Left cardiac atrium (tissue), 4 donors: ENCODE data around the gene NF2. TPM values are rescaled to one million over a fixed set of nuclear protein-coding genes. Genes with fewer than 3 reads are reported as not detected.

Experiments
- ATAC-seq, 2 donors: fragments of 200-7000 bp; cut with Tn5 transposase; one replicate each; pipeline ENCODE4 v1.9.1; 2020; ENCODE audit warnings: mild to moderate bottlenecking in 2 of 2, moderate library complexity in 2 of 2
- DNase-seq: peaks from one replicate; pipeline ENCODE4 v3.0.0-alpha.2; 2020
- intact Hi-C, 2 donors: fragments of 100-400 bp; cut with DNase I; formaldehyde crosslinking; loops; one replicate each; pipeline versions ENCODE4 v1.14.1 to v1.15.1; 2022 to 2023
- total RNA-seq, 2 donors: library from RNA; stranded (reverse); fragmentation: NEBNext Ultra II Directional; extraction: Animal tissue kit (Norgen Biotek cat#: 25700); gene quantifications; one replicate each; pipeline ENCODE4 v1.2.1, GENCODE V29; 2021
- donor health status: DM: no; HTN: yes; CAD: no.
- donor health status: DM: no; HTN: yes; CAD: no; lungs with severe emphysema.
- donor health status: DM: yes; HTN: yes; CAD: no.
- donor health status: Dilated cardiomyopathy.

The NF2 gene
- total RNA-seq, 2 donors from 2014 or later = 45.3 to 48.7 TPM

- ATAC-seq (no peak), DNase-seq (no peak)
- intact Hi-C loops = no loop called here
These were observed 44.7 kb downstream of the NF2 start for GRCh38 chr22:29647954-29648737.

GRCh38 chr22:29650370-29650769, 46.9 kb downstream of the NF2 start:
- DNase-seq (no peak), ATAC-seq (no peak)
- intact Hi-C loops = no loop called here

GRCh38 chr22:29651652-29652051, 48.2 kb downstream of the NF2 start:
- DNase-seq (no peak), ATAC-seq (no peak)
- intact Hi-C loops = no loop called here

GRCh38 chr22:29654420-29654819, 51.0 kb downstream of the NF2 start:
- ATAC-seq = no peak
- no peak for DNase-seq
- intact Hi-C loops = no loop called here

- intact Hi-C loops = no loop called here
- ATAC-seq = no peak
- DNase-seq = no peak
These were observed 51.4 kb downstream of the NF2 start for GRCh38 chr22:29654882-29655281.

- ATAC-seq = peak in 1 of 2 donors; percentile 23
- intact Hi-C loops = no loop called here
- DNase-seq = no peak
These were observed 54.7 kb downstream of the NF2 start for GRCh38 chr22:29658176-29658575.

GRCh38 chr22:29660021-29660420, 56.6 kb downstream of the NF2 start:
- DNase-seq (no peak), ATAC-seq (no peak)
- intact Hi-C loops = no loop called here

GRCh38 chr22:29661336-29661735, 57.9 kb downstream of the NF2 start:
- ATAC-seq (no peak), DNase-seq (no peak)
- intact Hi-C loops = no loop called here

GRCh38 chr22:29663180-29663821, 59.9 kb downstream of the NF2 start:
- no peak for DNase-seq
- intact Hi-C loops = no loop called here
- no peak for ATAC-seq

GRCh38 chr22:29665486-29665885, 62.1 kb downstream of the NF2 start:
- ATAC-seq = no peak

GRCh38 chr22:29668673-29669072, 65.2 kb downstream of the NF2 start:
- intact Hi-C loops = no loop called here
- ATAC-seq (no peak), DNase-seq (no peak)

More at GRCh38 chr22:29665486-29665885, 62.1 kb downstream of the NF2 start:
- intact Hi-C loops = no loop called here
- DNase-seq = no peak

- intact Hi-C loops = no loop called here
- no peak for ATAC-seq
- DNase-seq = no peak
These were observed 67.2 kb downstream of the NF2 start for GRCh38 chr22:29670626-29671025.

- ATAC-seq (no peak), DNase-seq (no peak)
These were observed 70.1 kb downstream of the NF2 start for GRCh38 chr22:29673361-29674066.

GRCh38 chr22:29674121-29674520, 70.7 kb downstream of the NF2 start:
- DNase-seq = no peak
- intact Hi-C loops = no loop called here

More at GRCh38 chr22:29673361-29674066, 70.1 kb downstream of the NF2 start:
- intact Hi-C loops = no loop called here

GRCh38 chr22:29679316-29679715, 75.9 kb downstream of the NF2 start:
- DNase-seq = no peak
- intact Hi-C loops = no loop called here
- ATAC-seq = no peak

More at GRCh38 chr22:29674121-29674520, 70.7 kb downstream of the NF2 start:
- no peak for ATAC-seq

- no peak for ATAC-seq
- DNase-seq = no peak
- intact Hi-C loops = no loop called here
These were observed 80.1 kb downstream of the NF2 start for GRCh38 chr22:29683536-29683935.

GRCh38 chr22:29684244-29684643, 80.8 kb downstream of the NF2 start:
- ATAC-seq (no peak), DNase-seq (no peak)
- intact Hi-C loops = no loop called here

- intact Hi-C loops = loop anchor here in 1 of 2 donors (5.0 kb wide), 1 partner anchor 398 kb away; no protein-coding TSS in a partner anchor
- ATAC-seq (no peak), DNase-seq (no peak)
These were observed 85.9 kb downstream of the NF2 start for GRCh38 chr22:29689206-29689879.

- ATAC-seq (peak; percentile 54 to 66), DNase-seq (peak; percentile 58)
- intact Hi-C loops = loop anchor here in 1 of 2 donors (5.0 to 10.0 kb wide), 2 partner anchors 315 to 397 kb away; no protein-coding TSS in a partner anchor
These were observed 86.4 kb downstream of the NF2 start for GRCh38 chr22:29689880-29690213.
